ENCODE data around the gene NYAP2. TPM values are rescaled to one million over a fixed set of nuclear protein-coding genes. Genes with fewer than 3 reads are reported as not detected.

Gene NYAP2
- total and polyA plus RNA-seq, 10 of the 15 experiments (the other 5 are each of a cell fraction or from before 2014, with no cell fraction given) = 0.03 TPM; not detected in 9

DNA sequence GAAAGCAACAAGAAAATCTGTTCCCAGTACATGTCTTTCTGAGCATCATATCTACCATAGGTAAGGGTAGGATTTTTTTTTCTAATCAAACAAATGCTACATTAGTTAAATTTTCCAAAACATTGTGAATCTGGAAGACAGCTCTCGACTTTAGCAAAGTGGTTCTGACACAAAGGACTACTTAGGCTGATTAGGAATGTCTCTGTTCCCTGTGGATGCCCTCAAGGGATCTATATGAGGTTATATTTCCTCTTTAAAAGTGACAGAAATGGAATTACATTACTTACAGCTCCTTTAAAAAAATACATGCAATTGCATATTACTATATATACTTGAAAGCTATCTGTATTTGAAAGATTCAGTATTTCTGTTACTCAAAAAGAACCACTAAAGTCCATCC is 15.4 kb downstream of the NYAP2 start:
- no peak overlapping the region for H3K9ac ChIP-seq (ENCODE audit: control insufficient read depth, insufficient read depth, low read length)
- no peaks in the 10 kb centered on the region for H3K9me3 ChIP-seq (replicated peaks; ENCODE audit: control insufficient read depth, insufficient read depth, low read length)
- WGBS (ENCODE audit: insufficient coverage, insufficient replicate concordance, low lambda C conversion rate, missing lambda C conversion rate) = 0% methylated on average over 1 of the region's 1 CpG
- ATAC-seq (no peak), DNase-seq (ENCODE audit: low read depth, low spot score) (no peak), FAIRE-seq (no peak)
- BruUV-seq (replicated peaks) = no TSS peak
- H3K4me2 ChIP-seq (ENCODE audit: control insufficient read depth, insufficient read depth) = no peak overlapping the region
- H3K27me3 ChIP-seq (replicated peaks in 1 of 2; ENCODE audit: control insufficient read depth in 2 of 2, insufficient read depth in 2 of 2, low read length in 1 of 2) = no peaks in the 10 kb centered on the region; a peak in 1 of 4 replicates
- H3K4me1 ChIP-seq (ENCODE audit: control insufficient read depth, insufficient read depth, low read length) = no peaks in the 10 kb centered on the region
- no peak for TF ChIP-seq TBL1XR1 (IDR thresholded peaks at IDR 0.05; ENCODE audit: low read depth, low read length)
- no peak for TF ChIP-seq GABPA (IDR thresholded peaks at IDR 0.05; ENCODE audit: low read depth)
- no peak for TF ChIP-seq NFYB (IDR thresholded peaks at IDR 0.05; ENCODE audit: insufficient read depth, low read depth, low read length)
- TF ChIP-seq HCFC1 (IDR thresholded peaks at IDR 0.05; ENCODE audit: low read length) = no peak
- no peak for TF ChIP-seq MEF2B (IDR thresholded peaks at IDR 0.05; ENCODE audit: partially characterized antibody, poor library complexity, severe bottlenecking)
- TF ChIP-seq, protein P1, sequence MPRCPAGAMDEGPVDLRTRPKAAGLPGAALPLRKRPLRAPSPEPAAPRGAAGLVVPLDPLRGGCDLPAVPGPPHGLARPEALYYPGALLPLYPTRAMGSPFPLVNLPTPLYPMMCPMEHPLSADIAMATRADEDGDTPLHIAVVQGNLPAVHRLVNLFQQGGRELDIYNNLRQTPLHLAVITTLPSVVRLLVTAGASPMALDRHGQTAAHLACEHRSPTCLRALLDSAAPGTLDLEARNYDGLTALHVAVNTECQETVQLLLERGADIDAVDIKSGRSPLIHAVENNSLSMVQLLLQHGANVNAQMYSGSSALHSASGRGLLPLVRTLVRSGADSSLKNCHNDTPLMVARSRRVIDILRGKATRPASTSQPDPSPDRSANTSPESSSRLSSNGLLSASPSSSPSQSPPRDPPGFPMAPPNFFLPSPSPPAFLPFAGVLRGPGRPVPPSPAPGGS (IDR thresholded peaks at IDR 0.05; ENCODE audit: borderline replicate concordance, insufficient read depth, low read depth, low read length, poor library complexity, severe bottlenecking) = no peak
- TF ChIP-seq IRF4 (IDR thresholded peaks at IDR 0.05; ENCODE audit: low read depth, low read length) = no peak
- no peak for TF ChIP-seq KDM1A (IDR thresholded peaks at IDR 0.05; ENCODE audit: borderline replicate concordance)
- no peak overlapping the region for H3K27ac ChIP-seq (ENCODE audit: control insufficient read depth, insufficient read depth)
- ChIA-PET CTCF (interaction anchor here (1.1 kb wide), 1 partner anchor 132 kb away, joined by 3 read pairs; no protein-coding TSS in a partner anchor), SMC1A (ENCODE audit: uncharacterized antibody, unreplicated experiment) (interaction anchor here (1.0 kb wide), 1 partner anchor 290 kb away, joined by 3 read pairs; no protein-coding TSS in a partner anchor), POLR2A (no interaction called here), RAD21 (ENCODE audit: unreplicated experiment) (no interaction called here)
- no peaks in the 10 kb centered on the region for H3K79me2 ChIP-seq (ENCODE audit: control insufficient read depth, insufficient read depth, low read length)
- H3K36me3 ChIP-seq (ENCODE audit: control insufficient read depth in 2 of 2, insufficient read depth in 2 of 2, low read length in 1 of 2) = no peaks in the 10 kb centered on the region
- in situ Hi-C loops (cut with MboI) (no loop called here), intact Hi-C loops (cut with micrococcal nuclease; ENCODE audit: unreplicated experiment) (loop anchor here (5.0 kb wide), 1 partner anchor 293 kb away; no protein-coding TSS in a partner anchor)
- no peak overlapping the region for H3K4me3 ChIP-seq
- no peak overlapping the region for H2AFZ ChIP-seq (ENCODE audit: control insufficient read depth, low read depth, low read length)
- H4K20me1 ChIP-seq (ENCODE audit: control insufficient read depth, insufficient read depth) = no peaks in the 10 kb centered on the region

All from GM12878 (cell line).